ENCODE measurements around the gene CKAP5. TPM values are rescaled to one million over a fixed set of nuclear protein-coding genes. Genes with fewer than 3 reads are reported as not detected.

Gene CKAP5
- 146 and 151 TPM in 2 replicates for total RNA-seq
- long read RNA-seq, partial matches to known transcripts = 110 of 121 reads
- long read RNA-seq, other reads (novel, unspliced or antisense) = 8 of 121 reads

DNA sequence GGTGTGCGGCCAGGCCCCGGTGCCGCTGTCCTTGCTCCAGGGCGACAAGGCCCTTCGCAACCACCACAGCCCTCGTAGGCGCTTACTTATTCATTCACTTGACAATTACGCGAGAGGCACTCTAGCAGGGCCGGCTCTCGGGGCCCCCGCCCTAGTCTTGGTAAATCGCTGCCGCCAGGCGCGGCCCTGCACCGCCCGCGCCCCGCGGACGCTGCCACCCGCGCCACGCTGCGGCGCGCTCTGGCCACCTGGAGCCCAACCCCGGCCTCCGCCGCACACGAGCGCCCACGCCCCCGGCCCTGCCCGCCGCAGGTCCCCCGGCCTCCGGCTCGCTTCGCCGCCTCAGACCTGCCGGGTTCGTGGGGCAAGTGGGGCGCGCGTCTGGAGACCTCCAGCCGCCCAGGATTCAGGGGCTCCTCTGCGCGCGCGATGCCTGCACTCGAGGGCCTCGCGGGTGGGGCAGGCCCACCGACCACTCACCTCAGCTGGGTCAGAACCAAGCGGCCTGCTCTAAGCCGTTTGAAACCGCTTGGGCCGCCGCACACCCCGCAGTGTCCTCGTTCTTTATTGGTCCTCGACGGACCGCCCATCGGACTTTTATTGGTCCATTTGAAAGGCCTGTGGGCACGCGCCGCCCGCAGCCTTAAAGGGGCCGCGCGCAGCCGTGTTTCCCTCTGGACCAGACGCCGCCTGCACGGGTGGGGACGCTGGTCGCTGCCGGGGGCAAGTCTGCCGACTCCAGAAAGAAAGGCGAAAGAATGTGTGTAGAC, at the start of gene CKAP5:
TSS of gene CKAP5 (minus strand) at position 541 of the 770 bp plus-strand sequence. CDS start 25,049 bp downstream, outside the sequence.
- H3K4me3 Mint-ChIP-seq (ENCODE audit: low read depth) = peak within 1 kb of the TSS; percentile 96
- H3K9me3 Mint-ChIP-seq (ENCODE audit: low read depth) = peaks cover 13% of the 10 kb centered on the region
- H3K36me3 Mint-ChIP-seq (ENCODE audit: insufficient read depth) = peaks cover 5% of the 10 kb centered on the region
- peaks cover 14% of the 10 kb centered on the region for H3K4me1 Mint-ChIP-seq (ENCODE audit: low read depth)
- TF ChIP-seq, protein P1, sequence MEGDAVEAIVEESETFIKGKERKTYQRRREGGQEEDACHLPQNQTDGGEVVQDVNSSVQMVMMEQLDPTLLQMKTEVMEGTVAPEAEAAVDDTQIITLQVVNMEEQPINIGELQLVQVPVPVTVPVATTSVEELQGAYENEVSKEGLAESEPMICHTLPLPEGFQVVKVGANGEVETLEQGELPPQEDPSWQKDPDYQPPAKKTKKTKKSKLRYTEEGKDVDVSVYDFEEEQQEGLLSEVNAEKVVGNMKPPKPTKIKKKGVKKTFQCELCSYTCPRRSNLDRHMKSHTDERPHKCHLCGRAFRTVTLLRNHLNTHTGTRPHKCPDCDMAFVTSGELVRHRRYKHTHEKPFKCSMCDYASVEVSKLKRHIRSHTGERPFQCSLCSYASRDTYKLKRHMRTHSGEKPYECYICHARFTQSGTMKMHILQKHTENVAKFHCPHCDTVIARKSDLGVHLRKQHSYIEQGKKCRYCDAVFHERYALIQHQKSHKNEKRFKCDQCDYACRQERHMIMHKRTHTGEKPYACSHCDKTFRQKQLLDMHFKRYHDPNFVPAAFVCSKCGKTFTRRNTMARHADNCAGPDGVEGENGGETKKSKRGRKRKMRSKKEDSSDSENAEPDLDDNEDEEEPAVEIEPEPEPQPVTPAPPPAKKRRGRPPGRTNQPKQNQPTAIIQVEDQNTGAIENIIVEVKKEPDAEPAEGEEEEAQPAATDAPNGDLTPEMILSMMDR (IDR thresholded peaks at IDR 0.05; ENCODE audit: unreplicated experiment) = no peak
- DNase-seq (ENCODE audit: low spot score, unreplicated experiment) = peak; percentile 68
- peak within 1 kb of the TSS; percentile 97 for H3K27ac Mint-ChIP-seq
- H3K27me3 Mint-ChIP-seq = no peaks in the 10 kb centered on the region

DNA sequence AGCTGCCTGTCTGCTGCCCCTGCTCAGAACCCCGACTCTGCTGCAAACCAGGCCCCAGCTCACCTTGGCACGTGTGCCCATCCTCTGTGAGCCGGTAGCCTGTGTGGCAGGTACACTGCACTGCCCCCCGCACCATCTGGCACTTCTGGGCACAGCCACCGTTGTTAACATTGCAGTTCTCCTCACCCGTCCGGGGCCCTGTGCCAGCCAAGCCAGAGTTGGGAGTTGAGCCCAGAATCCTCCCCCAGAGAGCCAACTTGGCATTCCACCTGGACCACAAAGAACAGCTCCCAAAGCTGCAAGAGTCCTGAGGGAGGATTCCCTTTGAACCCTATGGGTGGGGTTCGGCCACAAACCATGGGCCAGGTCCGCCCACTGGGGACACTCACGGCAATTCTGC, 49.7 kb upstream of the CKAP5 start:
- H3K4me1 Mint-ChIP-seq (ENCODE audit: low read depth) = no peaks in the 10 kb centered on the region

DNA sequence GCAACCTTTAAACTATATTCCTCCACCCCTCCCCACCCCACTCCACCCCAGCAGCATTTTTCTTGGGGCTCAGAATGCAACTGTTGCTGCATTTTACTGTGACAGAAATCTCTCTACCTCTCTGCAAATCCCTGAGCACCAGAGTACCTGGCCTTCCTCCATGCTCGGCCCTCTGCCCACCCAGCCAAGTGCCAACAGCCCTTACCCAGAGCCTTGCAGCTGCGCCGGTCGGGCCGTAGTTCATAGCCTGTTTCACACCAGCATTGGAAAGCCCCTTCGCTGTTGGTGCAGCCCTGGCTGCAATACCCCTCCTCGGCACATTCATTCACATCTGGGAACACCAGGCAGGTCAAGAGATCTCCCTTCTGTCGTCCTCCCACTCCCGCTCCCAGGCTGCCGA, 48.9 kb upstream of the CKAP5 start:
- no peaks in the 10 kb centered on the region for H3K27me3 Mint-ChIP-seq
- H3K4me1 Mint-ChIP-seq (ENCODE audit: low read depth) = no peaks in the 10 kb centered on the region
- H3K36me3 Mint-ChIP-seq (ENCODE audit: insufficient read depth) = peaks cover 4% of the 10 kb centered on the region
- no peak overlapping the region for H3K27ac Mint-ChIP-seq
- H3K9me3 Mint-ChIP-seq (ENCODE audit: low read depth) = no peaks in the 10 kb centered on the region
- TF ChIP-seq, protein P1 (IDR thresholded peaks at IDR 0.05; ENCODE audit: unreplicated experiment) = no peak
- H3K4me3 Mint-ChIP-seq (ENCODE audit: low read depth) = no peak overlapping the region
- no peak for DNase-seq (ENCODE audit: low spot score, unreplicated experiment)

More for the DNA sequence above, 49.7 kb upstream of the CKAP5 start:
- TF ChIP-seq, protein P1 (IDR thresholded peaks at IDR 0.05; ENCODE audit: unreplicated experiment) = no peak
- Mint-ChIP-seq H3K9me3 (ENCODE audit: low read depth) (no peaks in the 10 kb centered on the region), H3K4me3 (ENCODE audit: low read depth) (no peak overlapping the region), H3K27me3 (no peaks in the 10 kb centered on the region), H3K36me3 (ENCODE audit: insufficient read depth) (peaks cover 4% of the 10 kb centered on the region), H3K27ac (no peak overlapping the region)
- DNase-seq (ENCODE audit: low spot score, unreplicated experiment) = no peak

DNA sequence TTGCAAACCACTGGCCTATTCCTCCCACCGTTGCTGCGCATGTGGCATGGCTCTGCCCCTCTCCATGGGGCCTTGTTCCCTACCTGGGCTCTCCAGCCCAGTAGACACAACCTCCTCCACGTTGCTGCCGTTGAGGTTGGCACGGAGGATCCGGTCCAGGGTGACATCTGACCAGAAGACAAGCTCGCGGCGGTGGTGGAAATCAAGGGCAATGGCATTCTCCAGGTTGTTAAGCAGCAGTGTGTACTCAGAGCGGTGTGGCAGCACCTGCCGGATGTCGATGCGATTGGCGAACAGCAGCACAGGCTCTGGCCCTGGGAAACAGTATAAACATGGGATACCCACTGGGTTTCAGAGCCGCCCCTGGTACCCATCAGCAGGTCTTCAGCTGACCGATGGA, 48.4 kb upstream of the CKAP5 start:
- no peaks in the 10 kb centered on the region for H3K27me3 Mint-ChIP-seq

DNA sequence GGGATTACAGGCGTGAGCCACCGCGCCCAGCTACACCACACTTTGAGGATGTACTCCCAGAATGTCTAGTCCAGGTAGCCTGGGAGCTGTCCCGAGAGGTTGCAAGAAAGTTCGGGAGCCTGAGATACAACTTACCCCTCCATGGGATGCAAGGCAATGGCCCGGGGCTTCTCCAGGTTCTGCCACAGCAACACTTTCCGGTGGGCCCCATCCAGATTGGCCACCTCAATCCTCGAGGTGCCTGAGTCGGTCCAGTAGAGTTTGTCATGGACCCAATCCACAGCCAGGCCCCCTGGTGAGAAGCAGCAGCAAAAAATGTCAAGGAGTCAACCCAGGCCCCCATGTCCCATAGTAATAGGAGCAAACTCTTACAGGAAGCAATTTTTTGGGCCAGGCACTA, 46.8 kb upstream of the CKAP5 start:
- Mint-ChIP-seq H3K9me3 (ENCODE audit: low read depth) (no peaks in the 10 kb centered on the region), H3K27me3 (no peaks in the 10 kb centered on the region), H3K27ac (no peak overlapping the region), H3K4me1 (ENCODE audit: low read depth) (no peaks in the 10 kb centered on the region), H3K4me3 (ENCODE audit: low read depth) (no peak overlapping the region), H3K36me3 (ENCODE audit: insufficient read depth) (no peaks in the 10 kb centered on the region)
- TF ChIP-seq, protein P1 (IDR thresholded peaks at IDR 0.05; ENCODE audit: unreplicated experiment) = no peak
- DNase-seq (ENCODE audit: low spot score, unreplicated experiment) = no peak

More for the DNA sequence above, 48.4 kb upstream of the CKAP5 start:
- H3K9me3 Mint-ChIP-seq (ENCODE audit: low read depth) = no peaks in the 10 kb centered on the region
- H3K4me3 Mint-ChIP-seq (ENCODE audit: low read depth) = no peak overlapping the region
- TF ChIP-seq, protein P1 (IDR thresholded peaks at IDR 0.05; ENCODE audit: unreplicated experiment) = no peak
- DNase-seq (ENCODE audit: low spot score, unreplicated experiment) = no peak
- H3K4me1 Mint-ChIP-seq (ENCODE audit: low read depth) = no peaks in the 10 kb centered on the region
- no peak overlapping the region for H3K27ac Mint-ChIP-seq
- H3K36me3 Mint-ChIP-seq (ENCODE audit: insufficient read depth) = peaks cover 4% of the 10 kb centered on the region

All from progenitor cell of endocrine pancreas (in vitro differentiated cells).